ENCODE measurements around the gene ZYX. TPM values are rescaled to one million over a fixed set of nuclear protein-coding genes. Genes with fewer than 3 reads are reported as not detected.
A peak's percentile ranks its signal among the peaks of the same experiment; 100 is the strongest.

Gene ZYX
- total RNA-seq, 1 experiment from 2014 or later, result 179 TPM

GRCh38 chr7:143372070-143372469, 9.1 kb upstream of the ZYX start (continued):
- TF ChIP-seq IRF2 (CRISPR knock-in tag; IDR thresholded peaks at IDR 0.05; ENCODE audit: borderline replicate concordance, low read depth) (no peak), ZNF281 (CRISPR knock-in tag; IDR thresholded peaks at IDR 0.05) (no peak), CTCF (IDR thresholded peaks at IDR 0.05) (no peak), PREB (CRISPR knock-in tag; IDR thresholded peaks at IDR 0.05; ENCODE audit: borderline replicate concordance) (no peak), NFE2L1 (CRISPR knock-in tag; IDR thresholded peaks at IDR 0.05) (no peak), ZNF232 (CRISPR knock-in tag; IDR thresholded peaks at IDR 0.05) (no peak), MLX (CRISPR knock-in tag; IDR thresholded peaks at IDR 0.05) (no peak)
- TF ChIP-seq, protein P1, sequence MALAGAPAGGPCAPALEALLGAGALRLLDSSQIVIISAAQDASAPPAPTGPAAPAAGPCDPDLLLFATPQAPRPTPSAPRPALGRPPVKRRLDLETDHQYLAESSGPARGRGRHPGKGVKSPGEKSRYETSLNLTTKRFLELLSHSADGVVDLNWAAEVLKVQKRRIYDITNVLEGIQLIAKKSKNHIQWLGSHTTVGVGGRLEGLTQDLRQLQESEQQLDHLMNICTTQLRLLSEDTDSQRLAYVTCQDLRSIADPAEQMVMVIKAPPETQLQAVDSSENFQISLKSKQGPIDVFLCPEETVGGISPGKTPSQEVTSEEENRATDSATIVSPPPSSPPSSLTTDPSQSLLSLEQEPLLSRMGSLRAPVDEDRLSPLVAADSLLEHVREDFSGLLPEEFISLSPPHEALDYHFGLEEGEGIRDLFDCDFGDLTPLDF (CRISPR knock-in tag; IDR thresholded peaks at IDR 0.05), result no peak
- TF ChIP-seq, protein P2, sequence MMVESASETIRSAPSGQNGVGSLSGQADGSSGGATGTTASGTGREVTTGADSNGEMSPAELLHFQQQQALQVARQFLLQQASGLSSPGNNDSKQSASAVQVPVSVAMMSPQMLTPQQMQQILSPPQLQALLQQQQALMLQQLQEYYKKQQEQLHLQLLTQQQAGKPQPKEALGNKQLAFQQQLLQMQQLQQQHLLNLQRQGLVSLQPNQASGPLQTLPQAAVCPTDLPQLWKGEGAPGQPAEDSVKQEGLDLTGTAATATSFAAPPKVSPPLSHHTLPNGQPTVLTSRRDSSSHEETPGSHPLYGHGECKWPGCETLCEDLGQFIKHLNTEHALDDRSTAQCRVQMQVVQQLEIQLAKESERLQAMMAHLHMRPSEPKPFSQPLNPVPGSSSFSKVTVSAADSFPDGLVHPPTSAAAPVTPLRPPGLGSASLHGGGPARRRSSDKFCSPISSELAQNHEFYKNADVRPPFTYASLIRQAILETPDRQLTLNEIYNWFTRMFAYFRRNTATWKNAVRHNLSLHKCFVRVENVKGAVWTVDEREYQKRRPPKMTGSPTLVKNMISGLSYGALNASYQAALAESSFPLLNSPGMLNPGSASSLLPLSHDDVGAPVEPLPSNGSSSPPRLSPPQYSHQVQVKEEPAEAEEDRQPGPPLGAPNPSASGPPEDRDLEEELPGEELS (CRISPR knock-in tag; IDR thresholded peaks at IDR 0.05), result no peak
- TF ChIP-seq, protein P3, sequence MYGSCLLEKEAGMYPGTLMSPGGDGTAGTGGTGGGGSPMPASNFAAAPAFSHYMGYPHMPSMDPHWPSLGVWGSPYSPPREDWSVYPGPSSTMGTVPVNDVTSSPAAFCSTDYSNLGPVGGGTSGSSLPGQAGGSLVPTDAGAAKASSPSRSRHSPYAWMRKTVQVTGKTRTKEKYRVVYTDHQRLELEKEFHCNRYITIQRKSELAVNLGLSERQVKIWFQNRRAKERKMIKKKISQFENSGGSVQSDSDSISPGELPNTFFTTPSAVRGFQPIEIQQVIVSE (CRISPR knock-in tag; IDR thresholded peaks at IDR 0.05; ENCODE audit: borderline replicate concordance), result no peak

DNA sequence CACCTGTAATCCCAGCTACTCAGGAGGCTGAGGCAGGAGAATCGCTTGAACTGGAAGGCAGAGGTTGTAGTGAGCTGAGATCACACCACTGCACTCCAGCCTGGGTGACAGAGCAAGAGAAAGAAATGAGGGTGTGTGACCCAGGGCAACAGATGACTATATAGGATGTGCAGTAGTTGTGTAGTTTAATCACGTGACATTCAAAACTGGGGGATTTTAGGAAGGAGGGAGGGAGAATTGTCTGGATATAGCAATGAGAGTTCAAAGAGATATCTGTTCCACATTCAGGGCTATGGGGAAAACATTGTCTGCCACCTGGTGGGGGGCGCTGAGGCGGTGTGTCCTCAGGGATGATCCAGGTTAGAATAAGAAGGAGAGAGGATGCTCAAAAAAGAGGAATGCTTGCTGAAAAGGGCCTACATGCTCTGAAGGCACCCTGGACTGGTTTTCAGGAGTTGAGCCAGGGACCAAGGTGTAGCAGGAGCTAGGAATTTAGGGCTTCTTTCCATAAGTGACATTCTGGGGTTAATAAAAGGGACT, 7.8 kb upstream of the ZYX start:
- POLR2A ChIA-PET, result no interaction called here
- no peaks in the 10 kb centered on the region for H3K27me3 Mint-ChIP-seq (ENCODE audit: low read depth)
- no peak overlapping the region for H3K27ac Mint-ChIP-seq
- no peaks in the 10 kb centered on the region for H3K9me3 Mint-ChIP-seq
- peaks cover 66% of the 10 kb centered on the region for H3K4me1 Mint-ChIP-seq
- no peaks in the 10 kb centered on the region for H3K36me3 Mint-ChIP-seq
- DNase-seq (ENCODE audit: low spot score) (no peak), ATAC-seq (0 out of 2 replicates have a peak, but pooled peaks have one; percentile 12)
- CTCF ChIA-PET, result interaction anchor here (0.6 to 5.8 kb wide), 4 partner anchors 13 to 75 kb away, joined by 3 to 27 read pairs (median 4); partner anchors contain the start of gene EPHA1
- no peak overlapping the region for H3K4me3 Mint-ChIP-seq
- TF ChIP-seq ZNF396 (CRISPR knock-in tag; IDR thresholded peaks at IDR 0.05; ENCODE audit: borderline replicate concordance) (no peak), STAT6 (CRISPR knock-in tag; conservative IDR thresholded peaks at IDR 0.05; ENCODE audit: low read depth) (no peak), MYBL2 (CRISPR knock-in tag; IDR thresholded peaks at IDR 0.05) (no peak), KAT7 (CRISPR knock-in tag; IDR thresholded peaks at IDR 0.05; ENCODE audit: borderline replicate concordance) (no peak), ZNF317 (CRISPR knock-in tag; IDR thresholded peaks at IDR 0.05; ENCODE audit: borderline replicate concordance, low read depth) (no peak), GABPB1 (CRISPR knock-in tag; IDR thresholded peaks at IDR 0.05) (no peak), ZNF671 (CRISPR knock-in tag; IDR thresholded peaks at IDR 0.05) (no peak)
- TF ChIP-seq, protein P4, sequence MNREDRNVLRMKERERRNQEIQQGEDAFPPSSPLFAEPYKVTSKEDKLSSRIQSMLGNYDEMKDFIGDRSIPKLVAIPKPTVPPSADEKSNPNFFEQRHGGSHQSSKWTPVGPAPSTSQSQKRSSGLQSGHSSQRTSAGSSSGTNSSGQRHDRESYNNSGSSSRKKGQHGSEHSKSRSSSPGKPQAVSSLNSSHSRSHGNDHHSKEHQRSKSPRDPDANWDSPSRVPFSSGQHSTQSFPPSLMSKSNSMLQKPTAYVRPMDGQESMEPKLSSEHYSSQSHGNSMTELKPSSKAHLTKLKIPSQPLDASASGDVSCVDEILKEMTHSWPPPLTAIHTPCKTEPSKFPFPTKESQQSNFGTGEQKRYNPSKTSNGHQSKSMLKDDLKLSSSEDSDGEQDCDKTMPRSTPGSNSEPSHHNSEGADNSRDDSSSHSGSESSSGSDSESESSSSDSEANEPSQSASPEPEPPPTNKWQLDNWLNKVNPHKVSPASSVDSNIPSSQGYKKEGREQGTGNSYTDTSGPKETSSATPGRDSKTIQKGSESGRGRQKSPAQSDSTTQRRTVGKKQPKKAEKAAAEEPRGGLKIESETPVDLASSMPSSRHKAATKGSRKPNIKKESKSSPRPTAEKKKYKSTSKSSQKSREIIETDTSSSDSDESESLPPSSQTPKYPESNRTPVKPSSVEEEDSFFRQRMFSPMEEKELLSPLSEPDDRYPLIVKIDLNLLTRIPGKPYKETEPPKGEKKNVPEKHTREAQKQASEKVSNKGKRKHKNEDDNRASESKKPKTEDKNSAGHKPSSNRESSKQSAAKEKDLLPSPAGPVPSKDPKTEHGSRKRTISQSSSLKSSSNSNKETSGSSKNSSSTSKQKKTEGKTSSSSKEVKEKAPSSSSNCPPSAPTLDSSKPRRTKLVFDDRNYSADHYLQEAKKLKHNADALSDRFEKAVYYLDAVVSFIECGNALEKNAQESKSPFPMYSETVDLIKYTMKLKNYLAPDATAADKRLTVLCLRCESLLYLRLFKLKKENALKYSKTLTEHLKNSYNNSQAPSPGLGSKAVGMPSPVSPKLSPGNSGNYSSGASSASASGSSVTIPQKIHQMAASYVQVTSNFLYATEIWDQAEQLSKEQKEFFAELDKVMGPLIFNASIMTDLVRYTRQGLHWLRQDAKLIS (CRISPR knock-in tag; IDR thresholded peaks at IDR 0.05; ENCODE audit: borderline replicate concordance), result no peak

Measured in WTC11 (cell line).